ENCODE measurements around the gene GALNT5.

DNA sequence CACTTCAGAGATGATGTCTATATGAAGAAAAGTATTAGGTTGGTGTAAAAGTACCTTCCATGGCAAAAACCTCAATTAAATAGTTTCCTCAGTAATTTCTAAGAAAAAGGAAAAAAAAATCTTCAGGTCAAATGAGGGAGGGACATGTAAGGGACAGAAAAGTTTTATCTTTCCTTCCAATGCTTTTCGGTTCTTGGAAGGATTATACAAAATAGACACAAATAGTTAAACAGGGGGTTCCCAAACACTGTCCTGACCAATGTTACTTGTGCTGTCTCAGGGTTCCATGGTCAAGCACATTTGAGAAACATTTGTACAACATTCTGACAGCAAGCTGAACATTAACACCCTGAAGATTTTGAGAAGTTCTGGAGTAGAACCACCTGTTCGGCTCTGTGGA is 46.1 kb downstream of the GALNT5 start:
- TF ChIP-seq, protein P1, sequence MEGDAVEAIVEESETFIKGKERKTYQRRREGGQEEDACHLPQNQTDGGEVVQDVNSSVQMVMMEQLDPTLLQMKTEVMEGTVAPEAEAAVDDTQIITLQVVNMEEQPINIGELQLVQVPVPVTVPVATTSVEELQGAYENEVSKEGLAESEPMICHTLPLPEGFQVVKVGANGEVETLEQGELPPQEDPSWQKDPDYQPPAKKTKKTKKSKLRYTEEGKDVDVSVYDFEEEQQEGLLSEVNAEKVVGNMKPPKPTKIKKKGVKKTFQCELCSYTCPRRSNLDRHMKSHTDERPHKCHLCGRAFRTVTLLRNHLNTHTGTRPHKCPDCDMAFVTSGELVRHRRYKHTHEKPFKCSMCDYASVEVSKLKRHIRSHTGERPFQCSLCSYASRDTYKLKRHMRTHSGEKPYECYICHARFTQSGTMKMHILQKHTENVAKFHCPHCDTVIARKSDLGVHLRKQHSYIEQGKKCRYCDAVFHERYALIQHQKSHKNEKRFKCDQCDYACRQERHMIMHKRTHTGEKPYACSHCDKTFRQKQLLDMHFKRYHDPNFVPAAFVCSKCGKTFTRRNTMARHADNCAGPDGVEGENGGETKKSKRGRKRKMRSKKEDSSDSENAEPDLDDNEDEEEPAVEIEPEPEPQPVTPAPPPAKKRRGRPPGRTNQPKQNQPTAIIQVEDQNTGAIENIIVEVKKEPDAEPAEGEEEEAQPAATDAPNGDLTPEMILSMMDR (IDR thresholded peaks at IDR 0.05; ENCODE audit: insufficient read depth, low read depth, low read length) = no peak
- TF ChIP-seq EZH2 (IDR thresholded peaks at IDR 0.05; ENCODE audit: insufficient read depth, low read length) = no peak
